Activated T-helper 2 cell treated with anti-CD3 and anti-CD28 coated beads, Interferon-gamma antibody, Interleukin-2, Interleukin-4, amounts not matched to agents 10 μg/mL and 5 μg/mL and 100 μg/mL, durations not matched to agents 14 hours and 24 hours and 36 hours (primary cell): ENCODE results near the gene IMPG1. TPM values are rescaled to one million over a fixed set of nuclear protein-coding genes. Genes with fewer than 3 reads are reported as not detected.
"Not testable (repeated sequence)": the region's sequence is repeated elsewhere in the genome, so short reads cannot be mapped to it uniquely, and the experiment has no call there.

Experiments
- DNase-seq: peaks from one replicate; pipeline ENCODE4 v3.0.0; 2021; ENCODE audit warnings: low spot score
- H3K27ac Mint-ChIP-seq: one replicate; pipeline ENCODE4 v1.8.0; 2021; ENCODE audit warnings: mixed read lengths
- H3K27me3 Mint-ChIP-seq: one replicate; pipeline ENCODE4 v1.8.0; 2021; ENCODE audit warnings: low read depth, mixed read lengths
- H3K36me3 Mint-ChIP-seq: one replicate; pipeline ENCODE4 v1.8.0; 2021; ENCODE audit warnings: low read depth, mixed read lengths
- H3K4me1 Mint-ChIP-seq: one replicate; pipeline ENCODE4 v1.8.0; 2021; ENCODE audit warnings: low read depth, mixed read lengths
- H3K4me3 Mint-ChIP-seq: one replicate; pipeline ENCODE4 v1.8.0; 2021; ENCODE audit warnings: low read depth, mild to moderate bottlenecking, moderate library complexity, mixed read lengths
- H3K9me3 Mint-ChIP-seq: one replicate; pipeline ENCODE4 v1.8.0; 2021; ENCODE audit warnings: mixed read lengths
- intact Hi-C: fragments of 100-400 bp; cut with micrococcal nuclease; formaldehyde crosslinking; loops from one replicate; pipeline ENCODE4 v1.15.1; 2023
- total RNA-seq: library from RNA; stranded (reverse); gene quantifications from 2 replicates; pipeline ENCODE4 v1.2.3, GENCODE V29; 2022

Gene IMPG1
- total RNA-seq, 1 donor from 2014 or later = not detected

DNA sequence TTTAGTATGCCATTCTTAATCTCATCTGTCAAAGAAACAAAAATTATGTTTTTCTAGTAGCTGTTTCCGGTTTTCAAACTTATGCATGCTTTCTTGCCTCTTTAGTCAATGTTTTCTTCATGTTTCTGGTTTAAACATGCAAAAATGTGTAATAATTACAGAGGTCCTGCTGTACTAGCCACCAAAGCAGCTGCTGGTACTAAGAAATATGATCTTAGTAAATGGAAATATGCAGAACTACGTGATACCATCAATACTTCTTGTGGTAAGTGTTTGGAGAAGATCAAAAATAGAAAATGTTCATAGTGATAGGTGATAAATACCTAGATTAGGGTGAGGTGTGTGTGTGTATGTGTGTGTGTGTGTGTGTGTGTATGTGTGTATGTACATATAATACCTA lies 165.0 kb downstream of the IMPG1 start:
- Mint-ChIP-seq H3K27ac (no peak overlapping the region), H3K9me3 (no peaks in the 10 kb centered on the region), H3K4me3 (no peak overlapping the region), H3K36me3 (no peaks in the 10 kb centered on the region), H3K4me1 (no peaks in the 10 kb centered on the region), H3K27me3 (no peaks in the 10 kb centered on the region)
- intact Hi-C loops = no loop called here
- no peak for DNase-seq

DNA sequence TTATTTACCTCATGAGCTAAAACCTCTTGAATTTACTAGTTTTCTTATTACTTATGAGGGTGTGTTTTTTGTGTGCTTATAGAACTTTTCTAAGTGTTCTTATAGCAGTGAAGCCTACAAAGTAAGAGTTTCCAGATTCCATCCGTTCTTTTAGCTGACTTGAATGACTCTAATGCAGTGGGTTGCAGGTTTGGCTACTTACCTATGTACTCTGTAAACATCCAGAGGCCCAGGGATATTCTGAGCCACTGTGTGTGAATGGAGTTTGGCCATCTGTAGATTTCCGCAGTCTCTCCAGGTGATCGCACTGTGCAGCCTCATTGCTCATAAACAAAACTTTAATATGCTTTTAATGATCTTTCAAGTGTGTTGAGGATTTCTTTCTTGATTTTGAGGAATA lies 165.6 kb downstream of the IMPG1 start:
- no peaks in the 10 kb centered on the region for H3K9me3 Mint-ChIP-seq
- no peak overlapping the region for H3K4me3 Mint-ChIP-seq
- no peak overlapping the region for H3K27ac Mint-ChIP-seq
- no peaks in the 10 kb centered on the region for H3K36me3 Mint-ChIP-seq
- H3K4me1 Mint-ChIP-seq = no peaks in the 10 kb centered on the region
- DNase-seq = no peak
- no peaks in the 10 kb centered on the region for H3K27me3 Mint-ChIP-seq
- intact Hi-C loops = no loop called here

DNA sequence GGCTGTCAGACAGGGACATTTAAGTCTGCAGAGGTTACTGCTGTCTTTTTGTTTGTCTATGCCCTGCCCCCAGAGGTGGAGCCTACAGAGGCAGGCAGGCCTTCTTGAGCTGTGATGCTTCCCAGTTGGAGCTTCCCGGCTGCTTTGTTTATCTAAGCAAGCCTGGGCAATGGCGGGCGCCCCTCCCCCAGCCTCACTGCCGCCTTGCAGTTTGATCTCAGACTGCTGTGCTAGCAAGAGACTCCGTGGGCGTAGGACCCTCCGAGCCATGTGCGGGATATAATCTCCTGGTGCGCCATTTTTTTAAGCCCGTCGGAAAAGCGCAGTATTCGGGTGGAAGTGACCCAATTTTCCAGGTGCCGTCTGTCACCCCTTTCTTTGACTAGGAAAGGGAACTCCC lies 167.3 kb downstream of the IMPG1 start:
- H3K4me3 Mint-ChIP-seq, H3K27ac Mint-ChIP-seq, H3K27me3 Mint-ChIP-seq, H3K4me1 Mint-ChIP-seq, H3K36me3 Mint-ChIP-seq, DNase-seq, intact Hi-C loops, H3K9me3 Mint-ChIP-seq: not testable (repeated sequence)

DNA sequence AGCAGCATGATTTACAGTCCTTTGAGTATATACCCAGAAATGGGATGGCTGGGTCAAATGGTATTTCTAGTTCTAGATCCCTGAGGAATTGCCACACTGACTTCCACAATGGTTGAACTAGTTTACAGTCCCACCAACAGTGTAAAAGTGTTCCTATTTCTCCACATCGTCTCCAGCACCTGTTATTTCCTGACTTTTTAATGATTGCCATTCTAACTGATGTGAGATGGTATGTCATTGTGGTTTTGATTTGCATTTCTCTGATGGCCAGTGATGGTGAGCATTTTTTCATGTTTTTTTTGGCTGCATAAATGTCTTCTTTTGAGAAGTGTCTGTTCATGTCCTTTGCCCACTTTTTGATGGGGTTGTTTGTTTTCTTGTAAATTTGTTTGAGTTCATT lies 172.2 kb downstream of the IMPG1 start:
- H3K27me3 Mint-ChIP-seq, H3K9me3 Mint-ChIP-seq, intact Hi-C loops, H3K27ac Mint-ChIP-seq, DNase-seq, H3K36me3 Mint-ChIP-seq, H3K4me1 Mint-ChIP-seq, H3K4me3 Mint-ChIP-seq: not testable (repeated sequence)

DNA sequence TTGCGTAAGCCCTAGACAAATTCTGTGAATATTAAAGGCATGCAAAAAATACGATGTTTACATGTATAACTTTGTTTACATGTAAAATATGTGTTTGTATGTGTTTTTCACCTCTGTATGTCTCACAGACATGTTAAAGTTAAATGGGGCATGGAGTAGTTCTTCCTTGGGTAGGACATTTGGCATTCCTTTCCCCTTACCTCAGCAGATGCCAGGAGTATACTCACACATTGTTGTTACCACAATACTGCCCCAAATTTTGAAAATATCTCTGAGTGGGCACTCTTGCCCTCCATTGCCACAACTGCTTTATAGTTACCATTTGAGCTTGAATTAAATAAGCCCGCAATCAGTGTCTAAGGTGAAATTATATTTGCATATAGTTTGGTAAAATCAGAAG lies 175.9 kb downstream of the IMPG1 start:
- Mint-ChIP-seq H3K27ac (no peak overlapping the region), H3K9me3 (no peaks in the 10 kb centered on the region), H3K4me1 (no peaks in the 10 kb centered on the region), H3K36me3 (no peaks in the 10 kb centered on the region), H3K4me3 (no peak overlapping the region), H3K27me3 (no peaks in the 10 kb centered on the region)
- DNase-seq = no peak
- intact Hi-C loops = no loop called here

DNA sequence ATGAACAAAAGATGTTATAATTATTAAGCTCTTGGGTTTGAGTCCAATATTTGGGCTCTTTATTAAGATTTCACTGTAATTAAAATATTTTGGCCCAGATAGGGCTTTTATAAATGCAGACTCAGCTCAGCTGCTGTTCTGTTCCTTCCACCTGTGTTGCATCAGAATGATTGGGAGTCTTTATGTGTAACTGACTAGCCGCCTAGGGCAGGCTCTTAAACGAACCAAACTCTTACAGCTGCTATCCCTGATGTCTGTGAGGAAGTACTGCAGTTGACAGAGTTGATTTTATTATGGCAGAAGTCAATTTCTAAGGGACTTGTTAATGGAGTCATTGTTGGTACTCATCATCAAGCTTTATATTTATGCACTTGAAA lies 178.7 kb downstream of the IMPG1 start:
- H3K9me3 Mint-ChIP-seq = no peaks in the 10 kb centered on the region
- H3K4me1 Mint-ChIP-seq = no peaks in the 10 kb centered on the region
- no peaks in the 10 kb centered on the region for H3K27me3 Mint-ChIP-seq
- H3K36me3 Mint-ChIP-seq = no peaks in the 10 kb centered on the region
- no peak overlapping the region for H3K27ac Mint-ChIP-seq
- no peak for DNase-seq
- H3K4me3 Mint-ChIP-seq = no peak overlapping the region
- intact Hi-C loops = no loop called here

DNA sequence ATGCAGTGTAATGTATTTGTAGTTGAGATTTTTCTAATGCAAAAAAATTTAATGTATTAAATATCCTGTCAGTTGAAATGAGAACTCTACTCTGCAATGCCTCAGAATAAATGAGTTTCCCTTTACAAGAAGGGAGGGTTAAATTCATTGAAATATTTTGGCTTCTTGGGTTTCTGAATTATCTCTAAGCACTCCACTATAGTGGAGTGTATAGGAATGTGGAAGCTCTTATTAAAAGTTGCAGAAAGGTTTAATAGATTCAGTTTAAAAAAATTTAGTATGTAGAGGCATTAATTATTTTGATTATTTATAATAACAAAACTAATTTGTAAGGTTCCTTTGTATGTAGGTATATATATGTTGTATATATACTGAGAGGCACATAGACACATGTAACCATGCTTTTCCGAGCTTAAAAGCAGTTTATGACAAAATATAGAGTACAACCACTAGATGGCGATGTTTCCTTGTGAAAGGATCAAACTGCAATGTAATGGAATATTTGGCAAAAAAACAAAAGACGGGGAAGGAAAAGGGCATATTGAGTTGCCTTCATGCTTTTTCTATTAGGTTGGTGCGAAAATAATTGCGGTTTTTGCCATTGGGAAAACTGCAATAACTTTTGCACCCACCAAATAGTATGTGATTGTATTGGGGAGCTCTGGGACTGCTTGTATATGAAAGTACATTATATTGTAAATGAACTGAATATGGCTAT lies 179.2 kb downstream of the IMPG1 start:
- Mint-ChIP-seq H3K4me3 (no peak overlapping the region), H3K9me3 (no peaks in the 10 kb centered on the region), H3K4me1 (no peaks in the 10 kb centered on the region), H3K27ac (no peak overlapping the region), H3K36me3 (no peaks in the 10 kb centered on the region), H3K27me3 (no peaks in the 10 kb centered on the region)
- DNase-seq = no peak
- intact Hi-C loops = no loop called here

DNA sequence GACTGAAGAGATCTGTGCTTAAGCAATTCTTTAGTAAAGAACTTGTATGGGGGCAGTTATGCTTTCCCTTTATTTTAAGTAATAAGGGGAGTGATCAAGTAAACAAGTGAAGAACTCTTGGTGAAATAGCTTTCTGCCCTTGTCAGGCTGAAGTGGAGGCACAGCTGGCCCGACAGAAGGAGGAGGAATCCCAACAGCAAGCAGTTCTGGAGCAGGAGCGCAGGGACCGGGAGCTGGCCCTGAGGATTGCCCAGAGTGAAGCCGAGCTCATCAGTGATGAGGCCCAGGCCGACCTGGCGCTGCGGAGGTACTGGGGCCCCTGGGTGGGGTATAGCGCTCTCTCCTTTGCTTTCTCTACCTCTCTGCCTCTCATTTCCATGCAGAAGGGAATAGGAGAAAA lies 180.1 kb downstream of the IMPG1 start:
- Mint-ChIP-seq H3K4me3 (no peak overlapping the region), H3K9me3 (no peaks in the 10 kb centered on the region), H3K36me3 (no peaks in the 10 kb centered on the region), H3K27me3 (no peaks in the 10 kb centered on the region), H3K27ac (no peak overlapping the region), H3K4me1 (no peaks in the 10 kb centered on the region)
- no peak for DNase-seq
- intact Hi-C loops = no loop called here

DNA sequence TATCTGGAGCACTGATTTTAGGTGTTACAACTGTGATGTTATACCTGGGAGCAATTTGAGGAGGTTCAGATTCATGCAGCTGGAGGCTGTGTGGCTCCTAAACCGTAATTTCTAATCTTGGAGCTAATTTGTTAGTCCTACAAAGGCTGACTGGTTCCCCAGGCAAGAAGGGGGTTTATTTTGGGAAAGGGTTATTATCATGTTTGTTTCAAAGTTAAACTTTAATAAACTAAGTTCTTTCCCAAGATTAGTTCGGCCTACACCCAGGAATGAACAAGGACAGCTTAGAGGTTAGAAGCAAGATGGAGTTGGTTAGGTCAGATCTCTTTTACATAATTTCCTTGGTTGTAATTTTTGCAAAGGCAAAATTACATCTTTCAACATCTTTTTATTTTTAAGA lies 187.6 kb downstream of the IMPG1 start:
- no peaks in the 10 kb centered on the region for H3K9me3 Mint-ChIP-seq
- no peak overlapping the region for H3K4me3 Mint-ChIP-seq
- no peaks in the 10 kb centered on the region for H3K36me3 Mint-ChIP-seq
- DNase-seq = no peak
- no peaks in the 10 kb centered on the region for H3K4me1 Mint-ChIP-seq
- H3K27me3 Mint-ChIP-seq = no peaks in the 10 kb centered on the region
- intact Hi-C loops = no loop called here
- no peak overlapping the region for H3K27ac Mint-ChIP-seq

DNA sequence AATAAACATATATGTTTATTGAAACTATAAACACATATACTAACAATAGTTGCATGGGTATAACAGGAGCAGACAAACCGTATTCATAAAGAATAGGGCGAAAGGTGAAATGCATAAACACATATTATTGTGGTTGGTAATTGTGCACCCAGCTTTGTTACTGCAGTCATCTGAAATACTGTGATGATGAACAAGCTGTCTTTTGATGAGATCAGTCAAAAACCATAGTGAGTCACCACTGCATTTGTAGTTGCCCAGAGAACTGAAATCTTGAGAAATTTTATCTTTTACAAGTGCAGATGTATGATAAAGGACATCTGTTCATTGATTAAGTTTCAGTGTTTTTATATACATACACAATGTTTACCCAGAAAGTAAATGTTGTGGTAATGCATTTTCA lies 189.7 kb downstream of the IMPG1 start:
- Mint-ChIP-seq H3K27ac (no peak overlapping the region), H3K9me3 (no peaks in the 10 kb centered on the region), H3K4me1 (no peaks in the 10 kb centered on the region), H3K36me3 (no peaks in the 10 kb centered on the region), H3K27me3 (no peaks in the 10 kb centered on the region), H3K4me3 (no peak overlapping the region)
- DNase-seq = no peak
- intact Hi-C loops = no loop called here

DNA sequence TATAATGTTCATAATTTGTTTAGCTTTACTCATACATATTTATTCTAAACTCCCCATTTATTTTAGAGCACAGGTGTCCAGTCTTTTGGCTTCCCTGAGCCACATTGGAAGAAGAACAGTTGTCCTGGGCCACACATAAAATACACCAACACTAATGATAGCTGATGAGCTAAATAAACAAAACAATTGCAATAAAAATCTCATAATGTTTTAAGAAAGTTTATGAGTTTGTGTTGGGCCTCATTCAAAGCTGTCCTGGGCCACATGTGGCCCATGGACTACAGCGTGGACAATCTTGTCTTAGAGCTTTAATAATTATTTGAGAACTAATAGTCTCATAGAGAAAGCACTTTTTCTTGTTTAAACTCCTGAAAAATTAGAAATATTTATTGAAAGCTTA lies 192.2 kb downstream of the IMPG1 start:
- no peaks in the 10 kb centered on the region for H3K4me1 Mint-ChIP-seq
- no peak for DNase-seq
- no peak overlapping the region for H3K27ac Mint-ChIP-seq
- no peak overlapping the region for H3K4me3 Mint-ChIP-seq
- intact Hi-C loops = no loop called here
- no peaks in the 10 kb centered on the region for H3K27me3 Mint-ChIP-seq
- H3K9me3 Mint-ChIP-seq = no peaks in the 10 kb centered on the region
- H3K36me3 Mint-ChIP-seq = no peaks in the 10 kb centered on the region

DNA sequence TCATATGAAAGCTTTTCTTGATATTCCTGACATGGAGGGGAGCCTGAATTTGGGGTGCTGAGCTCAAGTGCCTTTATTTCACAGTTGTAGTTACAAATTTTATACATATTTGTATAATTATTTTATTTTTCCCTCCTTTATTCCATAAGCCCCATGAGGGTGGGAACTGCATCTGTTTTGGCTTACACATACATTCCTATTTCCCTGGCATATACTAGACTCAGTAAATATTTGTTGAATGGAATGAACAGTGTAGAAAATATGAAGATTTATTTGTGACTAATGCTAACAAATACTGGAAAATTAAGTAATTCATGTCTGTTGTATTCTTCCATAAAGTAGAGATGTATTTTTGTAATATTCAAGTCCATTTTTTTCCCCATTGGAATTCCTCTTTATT lies 196.3 kb downstream of the IMPG1 start:
- Mint-ChIP-seq H3K36me3 (no peaks in the 10 kb centered on the region), H3K27ac (no peak overlapping the region), H3K4me3 (no peak overlapping the region), H3K27me3 (no peaks in the 10 kb centered on the region), H3K9me3 (no peaks in the 10 kb centered on the region), H3K4me1 (no peaks in the 10 kb centered on the region)
- DNase-seq = no peak
- intact Hi-C loops = no loop called here

DNA sequence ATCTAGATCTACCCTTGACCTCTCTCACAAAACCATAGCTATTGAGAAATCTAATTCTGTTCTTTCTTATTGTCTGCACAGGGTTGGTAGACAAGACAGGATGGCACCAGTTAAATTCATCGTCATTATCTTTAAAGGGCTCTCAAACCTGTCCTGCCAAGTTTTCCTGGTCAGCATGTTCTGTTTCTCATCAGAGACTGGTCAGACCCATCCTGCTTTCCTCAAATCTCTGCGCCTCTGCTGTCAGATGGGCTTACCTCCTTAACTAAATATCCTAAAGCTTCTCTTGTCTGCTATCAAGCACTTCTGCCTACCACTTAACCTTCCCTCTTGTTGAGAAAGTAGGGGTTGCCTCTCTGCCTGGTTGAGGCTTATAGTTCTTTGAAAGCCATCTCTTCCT lies 198.2 kb downstream of the IMPG1 start:
- H3K36me3 Mint-ChIP-seq = no peaks in the 10 kb centered on the region
- DNase-seq = no peak
- H3K4me3 Mint-ChIP-seq = no peak overlapping the region
- no peaks in the 10 kb centered on the region for H3K4me1 Mint-ChIP-seq
- H3K27ac Mint-ChIP-seq = no peak overlapping the region
- no peaks in the 10 kb centered on the region for H3K9me3 Mint-ChIP-seq
- H3K27me3 Mint-ChIP-seq = no peaks in the 10 kb centered on the region
- intact Hi-C loops = no loop called here
